ENCODE measurements around the gene EHD1. TPM values are rescaled to one million over a fixed set of nuclear protein-coding genes. Genes with fewer than 3 reads are reported as not detected.

Gene EHD1
- total RNA-seq, 4 donors from 2014 or later = 53.5 to 90.7 (median 67.4) TPM

DNA sequence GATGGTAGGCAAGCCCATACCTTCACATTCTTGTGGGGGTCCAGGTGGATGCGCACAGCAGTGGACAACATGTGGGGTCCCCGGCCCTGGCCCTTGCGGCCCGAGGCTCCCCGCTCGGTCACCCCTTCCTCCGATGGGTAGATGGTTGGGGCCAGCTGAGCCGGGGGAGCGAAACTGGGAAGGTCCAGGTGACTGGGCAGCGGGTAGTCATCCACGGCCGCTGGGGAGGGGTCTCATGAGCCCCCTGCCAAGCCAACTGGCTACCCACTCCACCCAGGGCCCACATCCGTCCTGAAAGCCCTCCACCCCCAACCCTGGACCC, 27.9 kb upstream of the EHD1 start:
- Histone ChIP-seq H3K4me1 (no peaks in the 10 kb centered on the region), H3K4me3 (replicated peaks in 1 of 3) (no peak overlapping the region), H3K27ac (no peak overlapping the region), H3K27me3 (no peaks in the 10 kb centered on the region), H3K36me3 (peaks cover 80 to 86% of the 10 kb centered on the region in 2 donors), H3K9me3 (no peaks in the 10 kb centered on the region)
- WGBS, 2 donors = 100% methylated on average over 1 to 3 of the region's 13 CpGs
- no peak for DNase-seq
- TF ChIP-seq POLR2A (IDR thresholded peaks at IDR 0.05) (no peak), CTCF (IDR thresholded peaks at IDR 0.05) (no peak)
- intact Hi-C loops (cut with DNase I) = no loop called here

DNA sequence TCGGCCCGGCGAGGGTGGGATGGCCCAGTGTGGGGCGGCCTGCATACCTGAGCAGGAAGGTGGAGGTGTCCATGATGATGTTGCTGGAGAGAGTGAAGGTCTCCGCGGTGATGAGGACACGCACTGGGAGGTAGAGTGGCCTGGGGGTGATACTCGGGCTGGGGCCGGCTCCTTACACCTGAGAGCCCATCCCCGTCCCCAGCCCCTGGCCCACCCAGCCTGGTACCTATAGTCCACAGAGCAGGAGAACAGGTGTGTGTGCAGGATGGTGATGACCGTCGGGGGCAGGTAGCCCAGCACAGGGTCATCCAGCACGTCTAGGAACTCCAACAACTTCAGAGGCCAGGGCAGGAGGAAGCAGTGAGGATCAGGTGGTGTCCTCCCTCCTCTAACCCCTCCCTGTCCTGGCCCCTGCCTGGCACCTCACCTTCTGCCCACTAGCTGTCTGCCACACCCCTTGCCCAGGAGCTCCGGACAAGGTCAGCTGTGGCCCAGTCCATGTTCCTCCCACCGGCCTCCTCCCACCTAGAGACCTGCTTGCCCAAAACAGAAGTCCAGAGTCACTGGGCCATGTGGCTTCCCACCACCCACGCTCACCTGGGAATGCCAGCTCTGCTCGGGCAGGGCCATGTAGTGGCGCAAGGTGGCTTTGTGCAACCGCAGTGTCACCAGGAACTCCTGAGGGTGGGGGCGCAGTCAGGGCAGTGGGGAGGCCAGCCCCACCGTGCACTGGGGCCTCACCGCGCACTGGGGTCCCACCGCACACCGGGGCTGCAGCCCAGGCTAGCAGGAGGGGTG, 27.3 kb upstream of the EHD1 start:
- intact Hi-C loops (cut with DNase I) = no loop called here
- TF ChIP-seq CTCF (IDR thresholded peaks at IDR 0.05) = no peak
- TF ChIP-seq POLR2A (IDR thresholded peaks at IDR 0.05) = no peak
- peaks cover 75 to 83% of the 10 kb centered on the region in 2 donors for H3K36me3 ChIP-seq
- no peaks in the 10 kb centered on the region for H3K9me3 ChIP-seq
- no peak for DNase-seq
- 94 to 97% methylated on average over 16 to 20 of the region's 25 CpGs for WGBS, 2 donors
- H3K4me3 ChIP-seq (replicated peaks in 1 of 3) = no peak overlapping the region
- H3K4me1 ChIP-seq = no peaks in the 10 kb centered on the region
- H3K27ac ChIP-seq = no peak overlapping the region
- no peaks in the 10 kb centered on the region for H3K27me3 ChIP-seq

- no peak for DNase-seq
- no peaks in the 10 kb centered on the region for H3K4me1 ChIP-seq
- peaks cover 60 to 64% of the 10 kb centered on the region in 2 donors for H3K36me3 ChIP-seq
- H3K4me3 ChIP-seq (replicated peaks in 1 of 3) = no peak overlapping the region
- H3K27ac ChIP-seq = no peak overlapping the region
- 97 to 100% methylated on average over 3 to 18 of the region's 23 CpGs for WGBS, 2 donors
- H3K27me3 ChIP-seq = no peaks in the 10 kb centered on the region
- no peaks in the 10 kb centered on the region for H3K9me3 ChIP-seq
- TF ChIP-seq CTCF (IDR thresholded peaks at IDR 0.05) (no peak), POLR2A (IDR thresholded peaks at IDR 0.05) (no peak)
- intact Hi-C loops (cut with DNase I) = no loop called here
Observed at GRCh38 chr11:64903291-64903833, 24.9 kb upstream of the EHD1 start.

DNA sequence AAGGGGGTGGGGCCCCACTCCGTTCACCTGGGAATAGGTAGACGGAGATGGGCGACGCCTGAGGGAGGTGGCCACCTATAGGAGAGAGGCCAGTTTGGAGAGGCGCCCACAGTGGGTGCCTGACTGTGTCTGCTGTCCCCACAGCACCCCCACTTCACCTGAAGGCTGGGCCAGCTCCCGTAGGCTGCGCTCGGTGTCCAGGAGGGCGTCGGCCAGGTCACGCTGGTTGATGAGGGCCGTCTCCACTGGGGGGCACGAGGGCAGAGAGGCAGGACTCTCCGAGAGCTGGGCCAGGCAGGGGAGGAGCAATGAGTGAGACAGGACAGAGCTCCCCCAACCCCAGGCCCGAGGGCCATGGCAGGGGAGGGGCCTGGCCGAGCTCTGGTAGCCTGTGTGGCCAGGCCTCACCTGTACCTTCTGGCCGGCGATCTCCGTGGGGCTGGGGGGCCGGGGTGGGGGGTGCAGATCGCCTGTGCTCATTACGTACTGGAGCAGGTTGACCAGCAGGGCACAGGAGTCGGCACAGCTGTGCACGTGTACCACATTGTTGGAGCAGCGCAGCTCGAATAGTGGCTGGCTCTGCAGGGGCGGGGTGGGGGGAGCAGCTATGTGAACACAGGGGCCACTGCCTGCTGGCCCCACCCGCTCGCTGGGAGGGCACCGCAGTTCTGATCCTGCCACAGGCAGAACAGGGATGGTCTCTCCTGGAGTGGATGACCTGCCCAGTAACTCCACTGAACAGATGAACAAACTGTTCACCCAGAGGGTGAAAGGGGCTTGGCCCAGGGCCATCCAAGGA, 23.9 kb upstream of the EHD1 start:
- DNase-seq = no peak
- intact Hi-C loops (cut with DNase I) = no loop called here
- Histone ChIP-seq H3K9me3 (no peaks in the 10 kb centered on the region), H3K4me1 (no peaks in the 10 kb centered on the region), H3K27ac (no peak overlapping the region), H3K4me3 (replicated peaks in 1 of 3) (no peak overlapping the region), H3K36me3 (peaks cover 59 to 65% of the 10 kb centered on the region in 2 donors), H3K27me3 (no peaks in the 10 kb centered on the region)
- no peak for TF ChIP-seq POLR2A (IDR thresholded peaks at IDR 0.05)
- no peak for TF ChIP-seq CTCF (IDR thresholded peaks at IDR 0.05)
- WGBS, 2 donors = 89 to 95% methylated on average over 5 to 12 of the region's 30 CpGs

GRCh38 chr11:64900774-64901173, 22.4 kb upstream of the EHD1 start:
- Histone ChIP-seq H3K4me3 (replicated peaks in 1 of 3) (no peak overlapping the region), H3K36me3 (peaks cover 44 to 56% of the 10 kb centered on the region in 2 donors), H3K27ac (no peak overlapping the region), H3K9me3 (no peaks in the 10 kb centered on the region), H3K4me1 (no peaks in the 10 kb centered on the region), H3K27me3 (no peaks in the 10 kb centered on the region)
- intact Hi-C loops (cut with DNase I) = no loop called here
- TF ChIP-seq POLR2A (IDR thresholded peaks at IDR 0.05) (no peak), CTCF (IDR thresholded peaks at IDR 0.05) (no peak)
- WGBS, 2 donors = 97 to 98% methylated on average over 17 of the region's 17 CpGs
- no peak for DNase-seq

Data from thyroid gland (tissue), 4 donors.